HepG2 (cell line): ENCODE results near the gene PKN2. TPM values are rescaled to one million over a fixed set of nuclear protein-coding genes. Genes with fewer than 3 reads are reported as not detected.

Experiments used
- ATF1 ChIP-seq: IDR thresholded peaks from 2 replicates; pipeline ENCODE4 v1.6.1; 2016; ENCODE audit warnings: mild to moderate bottlenecking, control low read depth
- MIXL1 ChIP-seq: IDR thresholded peaks from 2 replicates; pipeline ENCODE4 v1.6.1; 2016
- ZNF3 ChIP-seq: IDR thresholded peaks from 2 replicates; pipeline ENCODE4 v1.7.0; 2017; ENCODE audit warnings: inconsistent platforms
- ZNF331 ChIP-seq: sonication (generic); formaldehyde crosslinking; IDR thresholded peaks from 2 replicates; pipeline ENCODE4 v1.4.0; 2020; ENCODE audit warnings: missing genetic modification reagents
- ZNF44 ChIP-seq: sonication (generic); formaldehyde crosslinking; IDR thresholded peaks from 2 replicates; pipeline ENCODE4 v1.5.1; 2020; ENCODE audit warnings: mild to moderate bottlenecking, missing genetic modification reagents
- ZNF607 ChIP-seq: sonication (generic); formaldehyde crosslinking; IDR thresholded peaks from 2 replicates; pipeline ENCODE4 v1.5.1; 2020; ENCODE audit warnings: missing genetic modification reagents, mild to moderate bottlenecking, borderline replicate concordance
- ZNF782 ChIP-seq: sonication (generic); formaldehyde crosslinking; IDR thresholded peaks from 2 replicates; pipeline ENCODE4 v1.4.0; 2020; ENCODE audit warnings: missing genetic modification reagents, mild to moderate bottlenecking, borderline replicate concordance
- polyA plus RNA-seq, 8 experiments: library from polyadenylated mRNA; depleted of rRNA in 3 of 8; stranded (reverse) in 7 of 8; unstranded in 1 of 8; fragments of >200 nt; fragmentation: Illumina TruSeq in 4 of 8; extraction: Trizol in 4 of 8; gene quantifications; 2 replicates each; pipeline versions ENCODE4 v1.2.1 to v1.2.3, GENCODE V29; 2011 to 2016; ENCODE audit warnings: low read depth in 4 of 8, missing spikeins in 1 of 8, mixed read lengths in 1 of 8; ENCODE audit not compliant: insufficient read depth in 1 of 8
- total RNA-seq, 5 experiments: library from RNA; depleted of rRNA; stranded (reverse); fragments of >200 nt; fragmentation: Illumina TruSeq; extraction: Trizol; gene quantifications; 2 replicates each; pipeline ENCODE4 v1.2.3, GENCODE V29; 2016; ENCODE audit warnings: low read depth in 1 of 5
- TF ChIP-seq, protein P1 (sequence below): sonication (generic); formaldehyde crosslinking; IDR thresholded peaks from 2 replicates; pipeline ENCODE4 v1.4.0; 2020; ENCODE audit warnings: missing genetic modification reagents, mild to moderate bottlenecking, borderline replicate concordance
- TF ChIP-seq, protein P2 (sequence below): sonication (generic); formaldehyde crosslinking; IDR thresholded peaks from 2 replicates; pipeline ENCODE4 v1.4.0; 2020; ENCODE audit warnings: mild to moderate bottlenecking, missing genetic modification reagents
- TF ChIP-seq, protein P3 (sequence below): sonication (generic); formaldehyde crosslinking; IDR thresholded peaks from 2 replicates; pipeline ENCODE4 v1.5.1; 2020; ENCODE audit warnings: mild to moderate bottlenecking, missing genetic modification reagents, borderline replicate concordance
- TF ChIP-seq, protein P4 (sequence below): sonication (generic); formaldehyde crosslinking; IDR thresholded peaks from 2 replicates; pipeline ENCODE4 v1.4.0; 2020; ENCODE audit warnings: missing genetic modification reagents
- TF ChIP-seq, protein P5 (sequence below): sonication (generic); formaldehyde crosslinking; IDR thresholded peaks from 2 replicates; pipeline ENCODE4 v1.5.0; 2020; ENCODE audit warnings: mild to moderate bottlenecking, missing genetic modification reagents, borderline replicate concordance

The PKN2 gene
- total and polyA plus RNA-seq, 2 of the 13 experiments (the other 11 are each of a cell fraction or from before 2014, with no cell fraction given), result 17.0 to 29.4 TPM

DNA sequence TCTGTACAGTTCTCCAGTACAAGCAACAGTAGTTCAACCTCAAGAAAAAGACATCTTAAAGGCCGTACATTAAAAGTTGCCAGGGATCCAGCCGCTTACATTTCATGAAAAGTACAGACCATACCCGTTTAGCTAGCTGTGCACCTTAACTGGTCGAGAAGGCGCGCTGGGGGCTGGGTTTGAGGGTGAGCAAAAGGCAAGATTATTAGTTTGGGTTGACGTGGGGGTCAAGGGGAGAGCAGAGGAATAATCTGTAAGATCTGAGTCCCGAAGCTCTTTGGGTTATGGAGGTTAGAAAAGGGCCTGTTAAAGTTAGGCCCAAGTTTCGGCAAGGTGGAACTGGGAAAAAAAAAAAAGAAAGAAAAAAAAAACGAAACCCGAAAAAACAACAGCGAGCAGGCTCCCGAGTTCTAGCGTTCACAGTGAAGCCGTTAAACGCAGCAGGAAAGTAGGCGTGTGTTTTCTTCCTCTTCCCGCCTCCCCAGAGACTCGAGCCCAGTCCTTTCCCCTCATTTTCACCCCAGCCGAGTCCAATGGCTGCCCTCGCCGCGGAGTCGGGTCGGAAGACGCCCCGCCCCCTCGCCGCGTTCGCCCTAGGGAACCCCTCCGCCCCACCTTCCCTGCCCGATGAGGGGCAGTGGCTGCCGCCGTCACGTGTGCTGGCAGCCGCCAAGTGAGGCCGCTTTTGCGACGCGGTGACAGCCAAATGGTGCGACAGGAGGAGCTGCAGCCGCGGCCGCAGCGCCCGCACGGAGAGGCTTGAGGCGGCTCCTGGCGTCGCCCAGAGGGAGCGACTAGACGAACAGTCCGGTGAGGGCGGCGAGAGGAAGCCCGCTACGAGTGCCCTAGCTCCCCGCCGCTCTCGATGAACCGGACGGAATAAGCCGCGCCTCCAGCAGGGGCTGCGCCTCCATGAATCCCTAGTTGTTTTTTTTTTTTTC lies at the start of gene PKN2 (continued):
- TF ChIP-seq, protein P1, sequence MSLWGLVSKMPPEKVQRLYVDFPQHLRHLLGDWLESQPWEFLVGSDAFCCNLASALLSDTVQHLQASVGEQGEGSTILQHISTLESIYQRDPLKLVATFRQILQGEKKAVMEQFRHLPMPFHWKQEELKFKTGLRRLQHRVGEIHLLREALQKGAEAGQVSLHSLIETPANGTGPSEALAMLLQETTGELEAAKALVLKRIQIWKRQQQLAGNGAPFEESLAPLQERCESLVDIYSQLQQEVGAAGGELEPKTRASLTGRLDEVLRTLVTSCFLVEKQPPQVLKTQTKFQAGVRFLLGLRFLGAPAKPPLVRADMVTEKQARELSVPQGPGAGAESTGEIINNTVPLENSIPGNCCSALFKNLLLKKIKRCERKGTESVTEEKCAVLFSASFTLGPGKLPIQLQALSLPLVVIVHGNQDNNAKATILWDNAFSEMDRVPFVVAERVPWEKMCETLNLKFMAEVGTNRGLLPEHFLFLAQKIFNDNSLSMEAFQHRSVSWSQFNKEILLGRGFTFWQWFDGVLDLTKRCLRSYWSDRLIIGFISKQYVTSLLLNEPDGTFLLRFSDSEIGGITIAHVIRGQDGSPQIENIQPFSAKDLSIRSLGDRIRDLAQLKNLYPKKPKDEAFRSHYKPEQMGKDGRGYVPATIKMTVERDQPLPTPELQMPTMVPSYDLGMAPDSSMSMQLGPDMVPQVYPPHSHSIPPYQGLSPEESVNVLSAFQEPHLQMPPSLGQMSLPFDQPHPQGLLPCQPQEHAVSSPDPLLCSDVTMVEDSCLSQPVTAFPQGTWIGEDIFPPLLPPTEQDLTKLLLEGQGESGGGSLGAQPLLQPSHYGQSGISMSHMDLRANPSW, result no peak; the same call in 1 of the 2 replicates
- TF ChIP-seq, protein P2, sequence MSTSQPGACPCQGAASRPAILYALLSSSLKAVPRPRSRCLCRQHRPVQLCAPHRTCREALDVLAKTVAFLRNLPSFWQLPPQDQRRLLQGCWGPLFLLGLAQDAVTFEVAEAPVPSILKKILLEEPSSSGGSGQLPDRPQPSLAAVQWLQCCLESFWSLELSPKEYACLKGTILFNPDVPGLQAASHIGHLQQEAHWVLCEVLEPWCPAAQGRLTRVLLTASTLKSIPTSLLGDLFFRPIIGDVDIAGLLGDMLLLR, result no peak
- TF ChIP-seq ZNF44, result no peak
- peak; percentile 1 for TF ChIP-seq ZNF607 (CRISPR knock-in tag)
- TF ChIP-seq, protein P3, sequence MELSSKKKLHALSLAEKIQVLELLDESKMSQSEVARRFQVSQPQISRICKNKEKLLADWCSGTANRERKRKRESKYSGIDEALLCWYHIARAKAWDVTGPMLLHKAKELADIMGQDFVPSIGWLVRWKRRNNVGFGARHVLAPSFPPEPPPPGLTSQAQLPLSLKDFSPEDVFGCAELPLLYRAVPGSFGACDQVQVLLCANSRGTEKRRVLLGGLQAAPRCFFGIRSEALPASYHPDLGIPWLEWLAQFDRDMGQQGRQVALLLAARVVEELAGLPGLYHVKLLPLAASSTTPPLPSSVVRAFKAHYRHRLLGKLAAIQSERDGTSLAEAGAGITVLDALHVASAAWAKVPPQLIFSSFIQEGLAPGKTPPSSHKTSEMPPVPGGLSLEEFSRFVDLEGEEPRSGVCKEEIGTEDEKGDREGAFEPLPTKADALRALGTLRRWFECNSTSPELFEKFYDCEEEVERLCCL (CRISPR knock-in tag), result no peak
- TF ChIP-seq MIXL1 (CRISPR knock-in tag), result peak; percentile 42; the same call in 1 of the 2 replicates
- peak; percentile 76; the same call in 1 of the 2 replicates for TF ChIP-seq ZNF331 (CRISPR knock-in tag)
- TF ChIP-seq, protein P4, sequence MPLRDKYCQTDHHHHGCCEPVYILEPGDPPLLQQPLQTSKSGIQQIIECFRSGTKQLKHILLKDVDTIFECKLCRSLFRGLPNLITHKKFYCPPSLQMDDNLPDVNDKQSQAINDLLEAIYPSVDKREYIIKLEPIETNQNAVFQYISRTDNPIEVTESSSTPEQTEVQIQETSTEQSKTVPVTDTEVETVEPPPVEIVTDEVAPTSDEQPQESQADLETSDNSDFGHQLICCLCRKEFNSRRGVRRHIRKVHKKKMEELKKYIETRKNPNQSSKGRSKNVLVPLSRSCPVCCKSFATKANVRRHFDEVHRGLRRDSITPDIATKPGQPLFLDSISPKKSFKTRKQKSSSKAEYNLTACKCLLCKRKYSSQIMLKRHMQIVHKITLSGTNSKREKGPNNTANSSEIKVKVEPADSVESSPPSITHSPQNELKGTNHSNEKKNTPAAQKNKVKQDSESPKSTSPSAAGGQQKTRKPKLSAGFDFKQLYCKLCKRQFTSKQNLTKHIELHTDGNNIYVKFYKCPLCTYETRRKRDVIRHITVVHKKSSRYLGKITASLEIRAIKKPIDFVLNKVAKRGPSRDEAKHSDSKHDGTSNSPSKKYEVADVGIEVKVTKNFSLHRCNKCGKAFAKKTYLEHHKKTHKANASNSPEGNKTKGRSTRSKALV, result peak; percentile 18; the same call in 1 of the 2 replicates
- TF ChIP-seq, protein P5, sequence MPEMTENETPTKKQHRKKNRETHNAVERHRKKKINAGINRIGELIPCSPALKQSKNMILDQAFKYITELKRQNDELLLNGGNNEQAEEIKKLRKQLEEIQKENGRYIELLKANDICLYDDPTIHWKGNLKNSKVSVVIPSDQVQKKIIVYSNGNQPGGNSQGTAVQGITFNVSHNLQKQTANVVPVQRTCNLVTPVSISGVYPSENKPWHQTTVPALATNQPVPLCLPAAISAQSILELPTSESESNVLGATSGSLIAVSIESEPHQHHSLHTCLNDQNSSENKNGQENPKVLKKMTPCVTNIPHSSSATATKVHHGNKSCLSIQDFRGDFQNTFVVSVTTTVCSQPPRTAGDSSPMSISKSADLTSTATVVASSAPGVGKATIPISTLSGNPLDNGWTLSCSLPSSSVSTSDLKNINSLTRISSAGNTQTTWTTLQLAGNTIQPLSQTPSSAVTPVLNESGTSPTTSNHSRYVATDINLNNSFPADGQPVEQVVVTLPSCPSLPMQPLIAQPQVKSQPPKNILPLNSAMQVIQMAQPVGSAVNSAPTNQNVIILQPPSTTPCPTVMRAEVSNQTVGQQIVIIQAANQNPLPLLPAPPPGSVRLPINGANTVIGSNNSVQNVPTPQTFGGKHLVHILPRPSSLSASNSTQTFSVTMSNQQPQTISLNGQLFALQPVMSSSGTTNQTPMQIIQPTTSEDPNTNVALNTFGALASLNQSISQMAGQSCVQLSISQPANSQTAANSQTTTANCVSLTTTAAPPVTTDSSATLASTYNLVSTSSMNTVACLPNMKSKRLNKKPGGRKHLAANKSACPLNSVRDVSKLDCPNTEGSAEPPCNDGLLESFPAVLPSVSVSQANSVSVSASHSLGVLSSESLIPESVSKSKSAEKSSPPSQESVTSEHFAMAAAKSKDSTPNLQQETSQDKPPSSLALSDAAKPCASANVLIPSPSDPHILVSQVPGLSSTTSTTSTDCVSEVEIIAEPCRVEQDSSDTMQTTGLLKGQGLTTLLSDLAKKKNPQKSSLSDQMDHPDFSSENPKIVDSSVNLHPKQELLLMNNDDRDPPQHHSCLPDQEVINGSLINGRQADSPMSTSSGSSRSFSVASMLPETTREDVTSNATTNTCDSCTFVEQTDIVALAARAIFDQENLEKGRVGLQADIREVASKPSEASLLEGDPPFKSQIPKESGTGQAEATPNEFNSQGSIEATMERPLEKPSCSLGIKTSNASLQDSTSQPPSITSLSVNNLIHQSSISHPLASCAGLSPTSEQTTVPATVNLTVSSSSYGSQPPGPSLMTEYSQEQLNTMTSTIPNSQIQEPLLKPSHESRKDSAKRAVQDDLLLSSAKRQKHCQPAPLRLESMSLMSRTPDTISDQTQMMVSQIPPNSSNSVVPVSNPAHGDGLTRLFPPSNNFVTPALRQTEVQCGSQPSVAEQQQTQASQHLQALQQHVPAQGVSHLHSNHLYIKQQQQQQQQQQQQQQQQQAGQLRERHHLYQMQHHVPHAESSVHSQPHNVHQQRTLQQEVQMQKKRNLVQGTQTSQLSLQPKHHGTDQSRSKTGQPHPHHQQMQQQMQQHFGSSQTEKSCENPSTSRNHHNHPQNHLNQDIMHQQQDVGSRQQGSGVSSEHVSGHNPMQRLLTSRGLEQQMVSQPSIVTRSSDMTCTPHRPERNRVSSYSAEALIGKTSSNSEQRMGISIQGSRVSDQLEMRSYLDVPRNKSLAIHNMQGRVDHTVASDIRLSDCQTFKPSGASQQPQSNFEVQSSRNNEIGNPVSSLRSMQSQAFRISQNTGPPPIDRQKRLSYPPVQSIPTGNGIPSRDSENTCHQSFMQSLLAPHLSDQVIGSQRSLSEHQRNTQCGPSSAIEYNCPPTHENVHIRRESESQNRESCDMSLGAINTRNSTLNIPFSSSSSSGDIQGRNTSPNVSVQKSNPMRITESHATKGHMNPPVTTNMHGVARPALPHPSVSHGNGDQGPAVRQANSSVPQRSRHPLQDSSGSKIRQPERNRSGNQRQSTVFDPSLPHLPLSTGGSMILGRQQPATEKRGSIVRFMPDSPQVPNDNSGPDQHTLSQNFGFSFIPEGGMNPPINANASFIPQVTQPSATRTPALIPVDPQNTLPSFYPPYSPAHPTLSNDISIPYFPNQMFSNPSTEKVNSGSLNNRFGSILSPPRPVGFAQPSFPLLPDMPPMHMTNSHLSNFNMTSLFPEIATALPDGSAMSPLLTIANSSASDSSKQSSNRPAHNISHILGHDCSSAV, result no peak
- TF ChIP-seq ATF1 (CRISPR knock-in tag), result peak; percentile 96
- no peak; the same call in 1 of the 2 replicates for TF ChIP-seq ZNF782 (CRISPR knock-in tag)
- TF ChIP-seq ZNF3 (CRISPR knock-in tag), result no peak
